H1 (cell line): ENCODE measurements around the gene SH3TC2. TPM values are rescaled to one million over a fixed set of nuclear protein-coding genes. Genes with fewer than 3 reads are reported as not detected.

Source experiments
- CTCF ChIA-PET: fragments of 300-600 bp; sonication (Branson Sonifier 250); formaldehyde crosslinking; loops from one replicate; lab custom pipeline; 2021; ENCODE audit not compliant: partially characterized antibody; lab: Charles Lee
- POLR2A ChIA-PET: fragments of 300-600 bp; sonication (Branson Sonifier 250); formaldehyde crosslinking; loops from one replicate; lab custom pipeline; 2021; ENCODE audit warnings: inconsistent platforms; ENCODE audit not compliant: partially characterized antibody; lab: Charles Lee
- DNase-seq, 2 experiments: peaks; one replicate each; pipeline versions ENCODE4 v3.0.0 to v3.0.0-alpha.2; 2010 to 2022; ENCODE audit warnings: low spot score in 2 of 2, low read depth in 1 of 2, mixed read lengths in 1 of 2
- FAIRE-seq: peaks from 2 replicates; lab custom pipeline; 2011; peaks lifted over from hg19 to GRCh38; lab: Jason Lieb, UNC
- H2AFZ ChIP-seq: 2 replicates; pipeline ENCODE4 v1.8.1; 2012; ENCODE audit warnings: low read length, inconsistent platforms
- H2AK5ac ChIP-seq: 2 replicates; pipeline ENCODE4 v1.6.1; 2013; ENCODE audit warnings: low read depth, low read length
- H2BK120ac ChIP-seq: replicated peaks from 2 replicates; pipeline ENCODE3; 2013; ENCODE audit warnings: low read depth, low read length, inconsistent platforms
- H2BK12ac ChIP-seq: 2 replicates; pipeline ENCODE4 v1.6.1; 2013; ENCODE audit warnings: low read depth, low read length
- H2BK15ac ChIP-seq: 2 replicates; pipeline ENCODE4 v1.6.1; 2013; ENCODE audit warnings: low read length
- H2BK20ac ChIP-seq: 2 replicates; pipeline ENCODE4 v1.6.1; 2013; ENCODE audit warnings: low read length
- H2BK5ac ChIP-seq: 2 replicates; pipeline ENCODE4 v1.6.1; 2013; ENCODE audit warnings: low read depth, low read length
- H3K14ac ChIP-seq: 2 replicates; pipeline ENCODE4 v1.6.1; 2013; ENCODE audit warnings: inconsistent platforms; ENCODE audit not compliant: insufficient read length
- H3K18ac ChIP-seq: 2 replicates; pipeline ENCODE4 v1.6.1; 2013; ENCODE audit warnings: low read length; ENCODE audit errors: extremely low read depth
- H3K23ac ChIP-seq: 2 replicates; pipeline ENCODE4 v1.6.1; 2013; ENCODE audit warnings: inconsistent platforms; ENCODE audit not compliant: insufficient read length
- H3K23me2 ChIP-seq: 2 replicates; pipeline ENCODE4 v1.6.1; 2013; ENCODE audit warnings: low read depth, low read length
- H3K27ac ChIP-seq: 2 replicates; pipeline ENCODE4 v1.6.1; 2011; ENCODE audit warnings: low read depth, low read length, inconsistent platforms
- H3K27me3 ChIP-seq, 4 experiments: replicated peaks in 1 of 4; 1 replicate in 1 of 4; 2 replicates in 3 of 4; pipeline versions ENCODE4 v1.6.1 to v1.8.1; 2011 to 2013; ENCODE audit warnings: low read length in 3 of 4, mild to moderate bottlenecking in 3 of 4, inconsistent platforms in 2 of 4, mixed read lengths in 2 of 4, moderate library complexity in 1 of 4; ENCODE audit not compliant: control insufficient read depth in 3 of 4, insufficient read depth in 3 of 4; ENCODE audit errors: extremely low read depth in 1 of 4
- H3K36me3 ChIP-seq, 4 experiments: 2 replicates each; pipeline versions ENCODE4 v1.6.1 to v1.8.1; 2011 to 2013; ENCODE audit warnings: mild to moderate bottlenecking in 4 of 4, low read length in 3 of 4, moderate library complexity in 2 of 4, control low read depth in 1 of 4, inconsistent platforms in 1 of 4; ENCODE audit not compliant: insufficient read depth in 4 of 4, control insufficient read depth in 2 of 4
- H3K4ac ChIP-seq: replicated peaks from 2 replicates; pipeline ENCODE3; 2013; ENCODE audit warnings: low read length, low read depth, mixed read lengths, inconsistent platforms; ENCODE audit not compliant: insufficient read length
- H3K4me1 ChIP-seq, 4 experiments: replicated peaks in 1 of 4; 1 replicate in 1 of 4; 2 replicates in 3 of 4; pipeline versions ENCODE4 v1.6.1 to v1.8.1; 2011 to 2013; ENCODE audit warnings: low read length in 3 of 4, inconsistent platforms in 2 of 4, mixed read lengths in 1 of 4; ENCODE audit not compliant: insufficient read depth in 4 of 4, control insufficient read depth in 3 of 4
- H3K4me2 ChIP-seq, 2 experiments: 2 replicates each; pipeline versions ENCODE4 v1.6.1 to v1.8.1; 2011 to 2013; ENCODE audit warnings: low read depth in 2 of 2, low read length in 2 of 2, control low read depth in 1 of 2, inconsistent platforms in 1 of 2, mild to moderate bottlenecking in 1 of 2; ENCODE audit not compliant: insufficient read depth in 1 of 2
- H3K4me3 ChIP-seq, 4 experiments: fragments of 200-600, 300-600 bp in 1 of 4; sonication (generic), shearing (Covaris generic), sonication (Bioruptor Twin) in 1 of 4; 2 replicates each; pipeline versions ENCODE4 v1.5.1 to v1.8.1; 2011 to 2016; ENCODE audit warnings: low read length in 4 of 4, low read depth in 3 of 4, control low read depth in 2 of 4, inconsistent platforms in 2 of 4, mild to moderate bottlenecking in 2 of 4, mixed read lengths in 1 of 4, moderate library complexity in 1 of 4; ENCODE audit not compliant: insufficient read depth in 2 of 4; ENCODE audit errors: extremely low read depth in 1 of 4
- H3K56ac ChIP-seq: replicated peaks from 2 replicates; pipeline ENCODE3; 2013; ENCODE audit warnings: low read depth, mild to moderate bottlenecking, mixed read lengths, low read length, inconsistent platforms; ENCODE audit not compliant: insufficient read length
- H3K79me1 ChIP-seq: 2 replicates; pipeline ENCODE4 v1.6.1; 2013; ENCODE audit warnings: low read depth, low read length, control low read depth
- H3K79me2 ChIP-seq, 2 experiments: 2 replicates each; pipeline versions ENCODE4 v1.6.1 to v1.8.1; 2012 to 2013; ENCODE audit warnings: low read length in 2 of 2, mild to moderate bottlenecking in 2 of 2, inconsistent platforms in 1 of 2; ENCODE audit not compliant: insufficient read depth in 2 of 2, control insufficient read depth in 1 of 2
- H3K9ac ChIP-seq, 4 experiments: replicated peaks in 1 of 4; 1 replicate in 1 of 4; 2 replicates in 3 of 4; pipeline versions ENCODE4 v1.6.1 to v1.8.1; 2011 to 2013; ENCODE audit warnings: low read depth in 3 of 4, low read length in 3 of 4, control low read depth in 2 of 4, mild to moderate bottlenecking in 2 of 4, moderate library complexity in 2 of 4, inconsistent platforms in 1 of 4; ENCODE audit errors: extremely low read depth in 1 of 4
- H3K9me3 ChIP-seq, 2 experiments: 2 replicates each; pipeline versions ENCODE4 v1.6.1 to v1.8.1; 2012 to 2013; ENCODE audit warnings: mild to moderate bottlenecking in 2 of 2, moderate library complexity in 2 of 2, control low read depth in 1 of 2, inconsistent platforms in 1 of 2, low read depth in 1 of 2, low read length in 1 of 2, mixed read lengths in 1 of 2; ENCODE audit not compliant: insufficient read depth in 2 of 2
- H4K20me1 ChIP-seq, 2 experiments: replicated peaks in 1 of 2; 2 replicates each; pipeline versions ENCODE3 to v1.8.1; 2011 to 2013; ENCODE audit warnings: inconsistent platforms in 2 of 2, low read length in 2 of 2, mild to moderate bottlenecking in 1 of 2; ENCODE audit not compliant: insufficient read depth in 2 of 2, control insufficient read depth in 1 of 2
- H4K5ac ChIP-seq: 2 replicates; pipeline ENCODE4 v1.6.1; 2013; ENCODE audit warnings: low read length, low read depth, mixed read lengths, inconsistent platforms; ENCODE audit not compliant: insufficient read length
- H4K8ac ChIP-seq: 2 replicates; pipeline ENCODE4 v1.8.0; 2013; ENCODE audit warnings: mild to moderate bottlenecking, moderate library complexity, low read length, inconsistent platforms; ENCODE audit not compliant: insufficient read depth; ENCODE audit errors: extremely low read depth
- H4K91ac ChIP-seq: replicated peaks from 2 replicates; pipeline ENCODE3; 2013; ENCODE audit warnings: low read length, mixed read lengths, inconsistent platforms; ENCODE audit not compliant: insufficient read length
- BACH1 ChIP-seq: IDR thresholded peaks from 2 replicates; pipeline ENCODE4 v1.6.1; 2012; ENCODE audit warnings: low read length, improper control_type of control experiment
- BRCA1 ChIP-seq: IDR thresholded peaks from 2 replicates; pipeline ENCODE4 v1.6.1; 2012; ENCODE audit warnings: low read depth, low read length, improper control_type of control experiment
- CEBPB ChIP-seq: IDR thresholded peaks from 2 replicates; pipeline ENCODE4 v1.6.1; 2012; ENCODE audit warnings: low read depth, low read length
- HDAC6 ChIP-seq: IDR thresholded peaks from one replicate; pipeline ENCODE4 v1.7.1; 2012; ENCODE audit warnings: low read depth, mild to moderate bottlenecking, inconsistent platforms, low read length, moderate library complexity
- JUND ChIP-seq: IDR thresholded peaks from 2 replicates; pipeline ENCODE4 v1.6.1; 2011; ENCODE audit warnings: mild to moderate bottlenecking, improper control_type of control experiment, low read length
- KDM5A ChIP-seq: fragments of 200-600 bp; IDR thresholded peaks from 2 replicates; pipeline ENCODE4 v1.7.1; 2012; ENCODE audit warnings: mild to moderate bottlenecking, low read length, inconsistent platforms, mixed read lengths
- PHF8 ChIP-seq: fragments of 200-600 bp; sonication (generic); conservative IDR thresholded peaks from 2 replicates; pipeline ENCODE4 v1.7.1; 2012; ENCODE audit warnings: low read depth, mild to moderate bottlenecking, inconsistent platforms, low read length, moderate library complexity
- RFX5 ChIP-seq: IDR thresholded peaks from 2 replicates; pipeline ENCODE4 v1.6.1; 2011; ENCODE audit warnings: low read depth, low read length, improper control_type of control experiment, borderline replicate concordance
- RNF2 ChIP-seq: fragments of 200-900, 300-1000 bp; sonication (generic); IDR thresholded peaks from 2 replicates; pipeline ENCODE4 v1.7.1; 2016; ENCODE audit warnings: borderline replicate concordance, low read depth, mild to moderate bottlenecking, antibody characterized with exemption, low read length; ENCODE audit not compliant: poor library complexity, severe bottlenecking; ENCODE audit errors: missing control alignments
- SIN3A ChIP-seq, 2 experiments: IDR thresholded peaks in 1 of 2; conservative IDR thresholded peaks in 1 of 2; 2 replicates each; pipeline ENCODE4 v1.6.1; 2011 to 2012; ENCODE audit warnings: low read length in 2 of 2, improper control_type of control experiment in 1 of 2, low read depth in 1 of 2, mild to moderate bottlenecking in 1 of 2
- SIX5 ChIP-seq: IDR thresholded peaks from 2 replicates; pipeline ENCODE4 v1.6.1; 2011; ENCODE audit warnings: mild to moderate bottlenecking, low read depth, low read length
- SUZ12 ChIP-seq: fragments of 200-600 bp; sonication (generic); IDR thresholded peaks from 2 replicates; pipeline ENCODE4 v1.6.1; 2012; ENCODE audit warnings: mild to moderate bottlenecking, inconsistent platforms, low read length, moderate library complexity, mixed read lengths
- TAF1 ChIP-seq: IDR thresholded peaks from 2 replicates; pipeline ENCODE4 v1.6.1; 2011; ENCODE audit warnings: mild to moderate bottlenecking, low read depth, low read length
- TEAD4 ChIP-seq: IDR thresholded peaks from 2 replicates; pipeline ENCODE4 v1.6.1; 2012; ENCODE audit warnings: low read depth, low read length, inconsistent platforms, mixed read lengths
- ZNF274 ChIP-seq: IDR thresholded peaks from 2 replicates; pipeline ENCODE4 v1.7.0; 2012; ENCODE audit warnings: low read length, borderline replicate concordance; ENCODE audit errors: extremely low read depth
- whole genome bisulfite sequencing, 2 experiments: shearing (Covaris generic) in 1 of 2; methylation state at CpG; one replicate each; pipeline versions ENCODE4 v1.1.6 to v1.1.7; 2013 to 2015; ENCODE audit warnings: low lambda C conversion rate in 2 of 2, mixed read lengths in 2 of 2, inconsistent platforms in 1 of 2, low coverage in 1 of 2, missing lambda C conversion rate in 1 of 2; ENCODE audit not compliant: insufficient replicate concordance in 2 of 2, insufficient coverage in 1 of 2, insufficient read length in 1 of 2; ENCODE audit errors: extremely low coverage in 1 of 2, missing lambda C conversion rate in 1 of 2; 5-methylcytosine and 5-hydroxymethylcytosine counted together
- polyA plus RNA-seq, 7 experiments: library from polyadenylated mRNA; depleted of rRNA in 3 of 7; stranded (reverse) in 5 of 7; unstranded in 2 of 7; fragments of >200 nt in 5 of 7; fragments of 200-250 nt in 2 of 7; gene quantifications; 1 replicate in 5 of 7; 2 replicates in 1 of 7; 4 replicates in 1 of 7; pipeline versions ENCODE4 v1.2.1 to v1.2.3, GENCODE V29; 2011 to 2013; ENCODE audit warnings: missing spikeins in 2 of 7, mixed read lengths in 2 of 7
- total RNA-seq: library from RNA; stranded (reverse); fragmentation: NEBNext Ultra II Directional; extraction: Animal tissue kit (Norgen Biotek cat#: 25700); gene quantifications from 2 replicates; pipeline ENCODE4 v1.2.1, GENCODE V29; 2021

SH3TC2 gene
- total and polyA plus RNA-seq, 2 of the 8 experiments (the other 6 are each of a cell fraction or from before 2014, with no cell fraction given) = 0.11 to 0.80 TPM

DNA sequence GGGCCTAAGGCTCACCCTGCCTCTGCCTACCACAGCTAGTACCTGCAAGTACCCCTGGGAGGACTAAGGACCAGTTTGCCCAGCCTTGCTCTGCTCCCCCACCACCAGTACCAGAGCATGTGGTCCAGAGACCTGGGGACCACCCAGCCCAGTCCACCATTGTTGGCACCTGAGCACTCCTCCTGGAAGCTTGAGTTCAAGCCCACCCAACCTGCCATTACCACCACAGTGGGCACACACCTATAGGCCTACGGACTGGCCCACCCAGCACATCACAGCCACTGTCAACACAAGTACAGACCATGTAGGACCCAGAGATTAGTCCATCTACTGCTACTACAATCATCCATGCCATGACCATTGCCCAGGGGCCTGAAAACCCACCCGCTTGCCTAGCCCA, 30.8 kb upstream of the SH3TC2 start:
- Histone ChIP-seq H3K4me2 (no peak overlapping the region), H3K18ac (no peak overlapping the region), H3K9ac (no peak overlapping the region), H3K14ac (no peak overlapping the region), H2AK5ac (no peak overlapping the region), H4K5ac (no peak overlapping the region), H3K4me3 (no peak overlapping the region), H4K8ac (no peak overlapping the region; the same call in 1 of the 2 replicates), H3K27me3 (no peaks in the 10 kb centered on the region), H3K36me3 (no peaks in the 10 kb centered on the region), H3K23ac (no peak overlapping the region), H2AFZ (no peak overlapping the region), H3K79me2 (no peaks in the 10 kb centered on the region), H2BK12ac (no peak overlapping the region), H3K27ac (no peak overlapping the region), H2BK120ac (no peak overlapping the region), H4K20me1 (no peaks in the 10 kb centered on the region), H2BK15ac (no peak overlapping the region), H3K9me3 (0 out of 4 replicates have a peak, but pooled peaks cover 0 to 2% of the 10 kb centered on the region in 2 experiments), H3K4ac (no peak overlapping the region), H4K91ac (no peak overlapping the region), H2BK20ac (no peak overlapping the region), H2BK5ac (no peak overlapping the region), H3K79me1 (no peaks in the 10 kb centered on the region), H3K4me1 (no peaks in the 10 kb centered on the region), H3K56ac (no peak overlapping the region), H3K23me2 (no peaks in the 10 kb centered on the region)
- WGBS, 2 experiments = 50% methylated on average over 2 of the region's 2 CpGs; no CpG with 5 or more reads in 1 of the 2 experiments
- no peak for DNase-seq
- POLR2A ChIA-PET = no interaction called here
- CTCF ChIA-PET = interaction anchor here (1.0 to 2.9 kb wide), 3 partner anchors 21 to 353 kb away, joined by 3 to 10 read pairs (median 6); no protein-coding TSS in a partner anchor
- no peak for FAIRE-seq
- TF ChIP-seq ZNF274 = no peak
- no peak for TF ChIP-seq RNF2
- no peak for TF ChIP-seq KDM5A
- TF ChIP-seq TAF1 = no peak
- no peak for TF ChIP-seq TEAD4
- no peak for TF ChIP-seq BRCA1
- TF ChIP-seq CEBPB = no peak
- TF ChIP-seq RFX5 = no peak
- no peak for TF ChIP-seq PHF8
- no peak for TF ChIP-seq JUND
- no peak for TF ChIP-seq SIN3A (conservative IDR thresholded peaks at IDR 0.05 in 1 of 2, IDR thresholded peaks at IDR 0.05 in 1 of 2; ENCODE audit: low read depth in 1 of 2, low read length in 2 of 2)
- TF ChIP-seq SUZ12 = no peak
- no peak for TF ChIP-seq SIX5
- TF ChIP-seq BACH1 = no peak
- no peak for TF ChIP-seq HDAC6
